GM21360 (cell line): ENCODE data around the gene LAMA3.
"Not testable (repeated sequence)": the region's sequence is repeated elsewhere in the genome, so short reads cannot be mapped to it uniquely, and the experiment has no call there.

Experiments used
- ATAC-seq: cut with Tn5 transposase; IDR thresholded peaks from one replicate; pipeline ENCODE4 v1.9.1; 2021; ENCODE audit warnings: mild to moderate bottlenecking, moderate library complexity; ENCODE audit not compliant: unreplicated experiment

LAMA3 gene

GRCh38 chr18:23704806-23705205 lies 15.6 kb downstream of the LAMA3 start:
- ATAC-seq = no peak

- ATAC-seq = no peak
These were observed 17.9 kb downstream of the LAMA3 start for GRCh38 chr18:23706971-23707640.

- ATAC-seq = no peak
These were observed 20.8 kb downstream of the LAMA3 start for GRCh38 chr18:23710068-23710527.

DNA sequence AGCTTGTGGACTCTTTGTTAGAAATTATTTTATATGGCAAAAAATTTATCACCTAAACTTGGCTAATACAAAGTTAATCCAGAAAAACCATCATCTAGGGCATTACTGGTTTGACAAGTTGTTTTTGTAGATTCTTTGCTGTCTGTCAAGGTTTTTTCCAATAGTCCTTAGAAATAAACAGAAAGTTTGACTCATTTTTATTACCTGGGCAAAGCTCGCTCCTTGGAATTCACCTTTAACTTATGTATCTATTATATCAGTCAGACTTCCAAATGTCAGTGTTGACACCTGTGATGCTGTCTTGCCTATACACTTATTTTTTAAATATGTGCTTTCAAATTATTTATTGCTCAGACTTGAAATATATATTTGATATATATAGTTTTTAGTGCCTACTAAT lies 21.7 kb downstream of the LAMA3 start:
- no peak for ATAC-seq

GRCh38 chr18:23711426-23711825 lies 22.2 kb downstream of the LAMA3 start:
- no peak for ATAC-seq

- ATAC-seq = no peak
These were observed 23.2 kb downstream of the LAMA3 start for GRCh38 chr18:23712445-23712844.

- ATAC-seq = no peak
These were observed 25.3 kb downstream of the LAMA3 start for GRCh38 chr18:23714576-23714975.

DNA sequence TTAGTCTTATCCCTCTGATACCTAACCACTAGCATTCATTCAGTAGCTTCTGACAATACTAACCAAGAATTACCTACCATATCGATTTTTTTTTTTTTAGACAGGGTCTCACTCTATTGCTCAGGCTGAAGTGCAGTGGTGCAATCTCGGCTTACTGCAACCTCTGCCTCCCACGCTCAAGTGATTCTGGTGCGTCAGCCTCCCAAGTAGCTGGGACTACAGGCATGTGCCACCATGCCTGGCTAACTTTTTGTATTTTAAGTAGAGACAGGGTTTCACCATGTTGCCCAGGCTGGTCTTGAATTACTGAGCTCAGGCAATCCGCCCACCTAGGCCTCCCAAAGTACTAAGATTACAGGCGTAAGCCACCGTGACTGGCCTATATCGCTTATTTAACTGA lies 26.8 kb downstream of the LAMA3 start:
- ATAC-seq = not testable (repeated sequence)

DNA sequence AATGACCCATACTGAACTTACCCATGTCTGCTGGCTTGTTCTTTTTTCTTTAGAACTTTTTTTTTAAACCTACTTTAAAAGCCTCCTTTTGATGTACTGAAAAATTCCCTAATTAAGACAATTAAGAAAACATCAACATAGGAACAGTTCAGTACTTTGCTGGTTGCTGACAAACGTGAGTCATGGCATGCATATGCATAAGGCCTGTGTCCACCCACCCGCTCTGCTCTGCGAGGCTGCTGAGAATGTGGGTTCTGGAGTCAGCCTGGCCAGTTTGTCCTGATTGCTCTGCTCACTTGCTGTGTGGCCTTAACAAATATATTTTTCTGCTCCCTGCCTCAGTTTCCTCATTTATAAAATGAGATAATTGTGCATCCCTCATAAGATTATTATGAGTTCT lies 27.3 kb downstream of the LAMA3 start:
- ATAC-seq = no peak

- ATAC-seq = no peak
These were observed 27.7 kb downstream of the LAMA3 start for GRCh38 chr18:23716966-23717365.

- ATAC-seq = no peak
These were observed 29.0 kb downstream of the LAMA3 start for GRCh38 chr18:23718243-23718720.

- ATAC-seq = no peak
These were observed 29.5 kb downstream of the LAMA3 start for GRCh38 chr18:23718731-23719130.

DNA sequence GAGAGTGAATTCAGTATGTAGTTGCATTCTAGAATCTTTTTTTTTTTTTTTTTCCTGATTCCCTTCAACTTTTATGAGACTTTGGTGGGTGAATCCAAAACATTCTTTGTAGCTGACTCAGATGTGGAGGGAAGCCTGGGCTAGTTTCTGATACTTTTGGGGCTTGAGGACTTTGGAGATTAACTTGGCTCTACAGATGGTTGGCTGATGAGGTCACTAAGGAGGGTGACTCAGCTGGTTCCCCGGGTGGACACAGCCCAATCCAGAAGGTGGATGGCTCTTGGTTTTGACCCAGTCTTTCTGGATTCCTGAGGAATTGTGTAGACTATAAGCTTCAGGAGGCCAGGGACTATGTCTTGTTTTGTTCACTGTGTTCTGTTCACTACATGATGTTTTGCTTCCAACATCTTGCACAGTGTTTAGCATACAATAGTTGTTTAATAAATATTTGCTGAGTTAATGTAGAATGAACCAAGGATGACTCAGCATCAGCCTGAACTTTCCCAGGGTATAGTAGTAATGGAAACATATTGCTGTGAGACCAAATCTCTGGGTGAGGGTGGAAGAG lies 30.5 kb downstream of the LAMA3 start:
- no peak for ATAC-seq

DNA sequence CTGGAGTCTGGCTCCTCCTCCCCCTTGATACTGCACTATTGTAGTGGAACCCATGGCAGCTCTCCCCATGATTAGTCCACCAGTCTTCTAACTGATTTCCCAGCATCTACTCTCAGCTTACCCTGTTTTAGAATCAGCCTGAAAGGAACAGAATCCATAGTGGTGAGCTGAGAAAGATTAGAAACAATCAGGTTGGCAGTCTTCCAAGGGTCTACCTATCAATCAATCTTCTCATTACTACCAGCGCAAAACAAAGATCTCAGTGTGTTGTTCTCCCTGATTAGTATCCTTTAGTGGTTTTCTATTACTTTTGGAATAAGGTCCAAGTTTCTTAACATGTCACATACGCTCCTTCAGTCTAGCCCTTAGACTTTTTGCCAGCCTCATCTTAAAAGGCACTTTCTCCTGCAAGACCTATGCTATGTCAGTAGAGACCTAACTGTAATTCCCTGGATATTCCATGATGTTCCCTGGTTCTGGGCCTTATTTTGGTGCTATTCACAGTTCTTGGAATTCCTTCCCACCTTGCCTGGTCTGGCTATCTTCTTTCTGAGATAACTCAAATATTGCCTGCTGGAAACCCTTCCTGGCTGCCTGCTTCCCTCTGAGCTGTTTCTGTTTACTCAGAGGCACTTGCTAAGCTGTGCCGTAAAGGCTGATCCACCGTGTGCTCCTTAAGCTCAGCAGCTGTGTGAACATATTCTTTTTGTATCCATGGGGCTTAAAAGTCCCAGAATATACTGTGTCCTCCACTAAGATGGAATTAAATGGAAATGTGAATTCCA lies 32.6 kb downstream of the LAMA3 start:
- no peak for ATAC-seq

GRCh38 chr18:23722646-23723045 lies 33.4 kb downstream of the LAMA3 start:
- ATAC-seq = no peak

DNA sequence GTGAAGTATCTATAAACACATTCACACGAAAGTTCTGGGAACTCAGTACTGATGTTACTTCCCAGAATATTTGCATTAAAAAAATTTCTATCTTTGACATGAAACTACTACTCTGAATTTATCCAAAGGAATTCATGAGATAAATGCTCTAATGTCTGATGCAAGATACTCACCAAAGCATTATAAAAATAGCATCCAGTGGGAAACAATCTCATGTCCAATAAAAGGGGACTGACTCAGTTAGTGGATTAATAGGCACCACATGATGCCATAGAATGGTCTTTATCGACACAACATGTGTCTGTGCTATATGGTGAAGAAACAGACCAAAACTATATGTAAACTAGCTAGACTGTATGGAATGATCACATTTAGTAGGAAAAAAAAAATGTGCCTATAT lies 33.9 kb downstream of the LAMA3 start:
- no peak for ATAC-seq

DNA sequence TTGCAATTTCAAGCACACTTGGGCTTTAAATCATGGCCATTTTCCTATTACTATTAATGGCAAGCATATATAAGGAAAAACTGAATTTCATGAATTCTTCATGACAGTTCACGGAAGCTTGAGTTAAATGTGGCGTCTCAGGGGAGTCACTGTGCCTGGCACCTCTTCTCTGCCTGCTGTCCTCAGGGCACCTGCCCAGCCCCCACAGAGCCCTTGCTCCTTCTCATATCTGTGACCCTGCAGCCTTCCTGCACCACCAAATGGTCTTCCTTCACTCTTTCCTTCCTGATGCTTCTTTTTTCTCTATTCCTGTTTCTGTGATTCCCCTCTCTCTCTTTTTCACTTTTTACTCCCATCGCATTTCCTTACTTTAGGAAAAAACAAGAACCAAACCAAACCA lies 35.4 kb downstream of the LAMA3 start:
- no peak for ATAC-seq

- ATAC-seq = no peak
These were observed 36.1 kb downstream of the LAMA3 start for GRCh38 chr18:23725351-23725750.

DNA sequence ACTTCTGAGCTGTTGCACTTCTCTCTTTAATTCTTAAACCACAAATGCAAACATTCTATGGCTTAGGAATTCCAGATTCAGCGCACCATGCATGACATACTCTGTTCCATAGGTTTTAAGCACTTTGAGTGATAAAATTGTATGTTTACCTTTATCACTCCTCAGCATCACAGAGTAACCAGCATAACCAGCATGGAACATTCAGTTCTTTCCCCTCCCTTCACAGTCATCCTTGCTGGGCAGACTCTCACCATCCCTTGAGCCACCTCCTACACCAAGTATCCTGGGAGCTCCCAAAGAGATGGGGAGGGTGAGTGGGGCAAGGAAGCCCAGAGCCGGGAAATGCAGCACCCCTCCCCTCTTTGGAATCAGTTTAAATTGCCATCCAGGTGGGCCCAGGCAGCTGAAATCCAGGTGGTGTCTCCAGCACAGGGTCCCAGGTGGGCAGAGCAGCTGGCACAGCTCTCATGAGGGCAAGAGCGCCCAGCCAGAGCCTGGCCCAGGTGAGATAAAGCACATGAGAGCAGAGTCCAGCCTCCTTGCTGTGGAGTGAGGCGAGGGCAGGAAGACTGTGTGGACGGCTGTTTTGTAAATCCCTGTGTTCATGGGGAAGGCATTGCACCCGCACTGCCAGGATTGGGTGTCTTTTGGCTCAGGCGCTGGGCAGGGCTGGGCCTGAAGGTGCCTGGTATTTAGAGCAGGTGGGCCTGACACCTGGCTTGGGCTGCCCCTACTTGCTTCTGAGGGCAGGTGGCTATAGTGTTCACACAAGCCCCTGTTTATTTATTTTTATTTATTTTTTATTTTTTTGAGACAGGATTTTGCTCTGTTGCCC lies 36.8 kb downstream of the LAMA3 start:
- no peak for ATAC-seq

GRCh38 chr18:23727707-23728493 lies 38.6 kb downstream of the LAMA3 start:
- no peak for ATAC-seq
